ENCODE measurements around the gene MATN3. TPM values are rescaled to one million over a fixed set of nuclear protein-coding genes. Genes with fewer than 3 reads are reported as not detected.
A peak's percentile ranks its signal among the peaks of the same experiment; 100 is the strongest.

MATN3 gene
- total RNA-seq, 2 experiments from 2014 or later = not detected

- H3K9me3 ChIP-seq (ENCODE audit: control insufficient read depth in 1 of 2, insufficient read depth in 1 of 2, low read length in 2 of 2) = no peaks in the 10 kb centered on the region
- no peak for DNase-seq
- no peaks in the 10 kb centered on the region for H3K36me3 ChIP-seq (ENCODE audit: insufficient read depth, low read length)
- Mint-ChIP-seq H3K27me3 (no peaks in the 10 kb centered on the region), H3K9me3 (no peaks in the 10 kb centered on the region), H3K4me3 (no peak overlapping the region), H3K4me1 (ENCODE audit: low read depth) (no peaks in the 10 kb centered on the region), H3K36me3 (ENCODE audit: low read depth) (peaks cover 14% of the 10 kb centered on the region), H3K27ac (no peak overlapping the region)
- TF ChIP-seq CTCF (IDR thresholded peaks at IDR 0.05) = no peak
- no peak for ATAC-seq (ENCODE audit: poor library complexity)
- intact Hi-C loops (cut with DNase I, micrococcal nuclease) = no loop called here
- no peaks in the 10 kb centered on the region for H3K27me3 ChIP-seq (ENCODE audit: control insufficient read depth in 1 of 2, insufficient read depth in 2 of 2, low read length in 2 of 2)
- no peak overlapping the region for H3K4me3 ChIP-seq (ENCODE audit: low read length)
- CTCF ChIA-PET = no interaction called here
- no peaks in the 10 kb centered on the region for H3K4me1 ChIP-seq (ENCODE audit: insufficient read depth, low read length)
- no peak overlapping the region for H3K27ac ChIP-seq (ENCODE audit: low read depth in 1 of 2, low read length in 2 of 2)
- POLR2A ChIA-PET = no interaction called here
Measured at GRCh38 chr2:19963386-19963785, 49.1 kb downstream of the MATN3 start.

- H3K27ac Mint-ChIP-seq = no peak overlapping the region
- peak; percentile 85 for ATAC-seq (ENCODE audit: poor library complexity)
- peak; percentile 8 to 77 (median 31) for DNase-seq
- no peaks in the 10 kb centered on the region for H3K4me1 Mint-ChIP-seq (ENCODE audit: low read depth)
- no peak overlapping the region for H3K4me3 Mint-ChIP-seq
- Histone ChIP-seq H3K9me3 (ENCODE audit: control insufficient read depth in 1 of 2, insufficient read depth in 1 of 2, low read length in 2 of 2) (no peaks in the 10 kb centered on the region), H3K4me3 (ENCODE audit: low read length) (no peak overlapping the region), H3K27me3 (ENCODE audit: control insufficient read depth in 1 of 2, insufficient read depth in 2 of 2, low read length in 2 of 2) (no peaks in the 10 kb centered on the region), H3K27ac (ENCODE audit: low read depth in 1 of 2, low read length in 2 of 2) (no peak overlapping the region), H3K4me1 (ENCODE audit: insufficient read depth, low read length) (no peaks in the 10 kb centered on the region), H3K36me3 (ENCODE audit: insufficient read depth, low read length) (no peaks in the 10 kb centered on the region)
- intact Hi-C loops (cut with DNase I, micrococcal nuclease) = loop anchor here (1.0 kb wide), 1 partner anchor 143 kb away; no protein-coding TSS in a partner anchor
- peak; percentile 79 for TF ChIP-seq CTCF (IDR thresholded peaks at IDR 0.05)
- H3K9me3 Mint-ChIP-seq = no peaks in the 10 kb centered on the region
- CTCF ChIA-PET = interaction anchor here (0.9 to 1.1 kb wide), 5 partner anchors 13 to 144 kb away, joined by 3 to 5 read pairs (median 3); no protein-coding TSS in a partner anchor
- no peaks in the 10 kb centered on the region for H3K27me3 Mint-ChIP-seq
- peaks cover 6% of the 10 kb centered on the region for H3K36me3 Mint-ChIP-seq (ENCODE audit: low read depth)
- POLR2A ChIA-PET = no interaction called here
Measured at GRCh38 chr2:19955544-19956422, 56.7 kb downstream of the MATN3 start.

DNA sequence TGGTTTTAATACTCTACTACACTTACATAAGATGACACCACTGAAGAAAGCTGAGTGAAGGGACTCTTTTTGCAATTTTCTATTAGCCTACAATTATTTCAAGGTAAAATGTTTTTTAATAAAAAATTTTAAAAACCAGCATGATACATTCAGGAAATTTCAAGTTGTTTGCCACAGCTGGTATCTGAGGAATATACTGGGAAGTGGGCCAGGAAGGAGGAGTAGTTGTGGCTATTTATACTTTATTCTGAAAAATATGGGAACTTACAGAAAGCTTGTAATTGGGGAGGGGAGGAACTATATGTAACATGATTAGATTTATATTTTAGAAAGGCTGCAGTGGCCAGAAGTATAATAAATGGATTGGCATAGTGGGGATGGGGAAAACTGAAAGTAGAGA, 63.4 kb downstream of the MATN3 start:
- DNase-seq = no peak
- peaks cover 35% of the 10 kb centered on the region for H3K36me3 Mint-ChIP-seq (ENCODE audit: low read depth)
- H3K27me3 Mint-ChIP-seq = no peaks in the 10 kb centered on the region
- H3K36me3 ChIP-seq (ENCODE audit: insufficient read depth, low read length) = peaks cover 3% of the 10 kb centered on the region
- no peaks in the 10 kb centered on the region for H3K9me3 ChIP-seq (ENCODE audit: control insufficient read depth in 1 of 2, insufficient read depth in 1 of 2, low read length in 2 of 2)
- H3K9me3 Mint-ChIP-seq = no peaks in the 10 kb centered on the region
- no peaks in the 10 kb centered on the region for H3K4me1 Mint-ChIP-seq (ENCODE audit: low read depth)
- no peaks in the 10 kb centered on the region for H3K4me1 ChIP-seq (ENCODE audit: insufficient read depth, low read length)
- no peaks in the 10 kb centered on the region for H3K27me3 ChIP-seq (ENCODE audit: control insufficient read depth in 1 of 2, insufficient read depth in 2 of 2, low read length in 2 of 2)
- intact Hi-C loops (cut with DNase I, micrococcal nuclease) = no loop called here
- no peak overlapping the region for H3K4me3 Mint-ChIP-seq
- H3K27ac Mint-ChIP-seq = no peak overlapping the region
- no peak for TF ChIP-seq CTCF (IDR thresholded peaks at IDR 0.05)
- ChIA-PET CTCF (no interaction called here), POLR2A (no interaction called here)
- no peak for ATAC-seq (ENCODE audit: poor library complexity)
- no peak overlapping the region for H3K27ac ChIP-seq (ENCODE audit: low read depth in 1 of 2, low read length in 2 of 2)
- H3K4me3 ChIP-seq (ENCODE audit: low read length) = no peak overlapping the region
